Stimulated activated CD8-positive, alpha-beta memory T cell treated with anti-CD3 and anti-CD28 coated beads, Interleukin-7, amount 100 ng/mL, for 1 hour (primary cell): ENCODE measurements around the gene RPS6KA2.
"Not testable (repeated sequence)": the region's sequence is repeated elsewhere in the genome, so short reads cannot be mapped to it uniquely, and the experiment has no call there.

ENCODE experiments used
- DNase-seq, 2 donors: peaks; one replicate each; pipeline ENCODE4 v3.0.0-alpha.2; 2020; ENCODE audit warnings: low read depth in 2 of 2

Gene RPS6KA2

DNA sequence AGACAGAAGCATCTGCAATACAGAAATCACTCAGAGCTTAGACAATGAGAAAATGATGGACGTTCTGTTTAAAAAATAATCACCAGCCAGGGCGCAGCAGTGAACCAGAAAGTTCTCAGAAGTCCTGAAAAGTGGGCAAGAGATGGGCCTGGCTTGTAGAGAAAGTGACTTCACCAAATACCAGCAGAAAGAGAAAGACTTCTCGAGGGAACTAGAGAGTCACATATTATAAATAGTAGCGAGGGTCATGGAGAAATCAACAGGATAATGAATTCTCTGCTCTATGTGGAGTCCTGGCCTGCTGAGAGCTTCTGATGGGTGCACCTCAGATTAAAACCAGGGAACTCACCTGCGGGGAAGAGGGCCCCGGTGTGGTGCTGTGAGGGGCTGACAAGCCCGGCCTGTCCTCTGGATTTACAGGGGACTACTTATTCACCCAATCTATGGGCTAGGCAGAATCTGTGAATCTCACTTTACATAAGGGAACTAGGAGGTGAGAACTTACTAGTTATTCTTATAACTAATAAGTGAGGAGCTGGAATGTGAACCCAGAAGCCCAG, 35.0 kb downstream of the RPS6KA2 start:
- DNase-seq = no peak

DNA sequence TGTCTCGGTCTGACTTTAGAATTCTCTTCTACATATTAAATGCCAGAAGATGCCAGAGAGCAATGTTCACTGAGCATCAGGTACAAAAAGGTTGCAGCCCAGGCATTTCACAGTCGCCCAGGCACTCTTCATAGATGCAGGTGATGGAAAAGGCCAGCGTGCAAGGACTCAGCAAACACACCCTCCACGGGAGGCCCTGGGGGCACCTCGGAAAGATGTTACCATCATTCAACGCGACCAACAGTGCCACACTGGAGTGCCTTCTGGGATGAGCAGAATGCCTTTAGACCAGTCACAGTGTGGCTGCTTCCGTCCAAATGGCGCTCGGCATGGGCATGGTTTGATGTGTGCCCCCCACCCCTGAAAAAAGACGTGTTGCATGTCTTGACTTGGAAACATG, 36.0 kb downstream of the RPS6KA2 start:
- no peak for DNase-seq

DNA sequence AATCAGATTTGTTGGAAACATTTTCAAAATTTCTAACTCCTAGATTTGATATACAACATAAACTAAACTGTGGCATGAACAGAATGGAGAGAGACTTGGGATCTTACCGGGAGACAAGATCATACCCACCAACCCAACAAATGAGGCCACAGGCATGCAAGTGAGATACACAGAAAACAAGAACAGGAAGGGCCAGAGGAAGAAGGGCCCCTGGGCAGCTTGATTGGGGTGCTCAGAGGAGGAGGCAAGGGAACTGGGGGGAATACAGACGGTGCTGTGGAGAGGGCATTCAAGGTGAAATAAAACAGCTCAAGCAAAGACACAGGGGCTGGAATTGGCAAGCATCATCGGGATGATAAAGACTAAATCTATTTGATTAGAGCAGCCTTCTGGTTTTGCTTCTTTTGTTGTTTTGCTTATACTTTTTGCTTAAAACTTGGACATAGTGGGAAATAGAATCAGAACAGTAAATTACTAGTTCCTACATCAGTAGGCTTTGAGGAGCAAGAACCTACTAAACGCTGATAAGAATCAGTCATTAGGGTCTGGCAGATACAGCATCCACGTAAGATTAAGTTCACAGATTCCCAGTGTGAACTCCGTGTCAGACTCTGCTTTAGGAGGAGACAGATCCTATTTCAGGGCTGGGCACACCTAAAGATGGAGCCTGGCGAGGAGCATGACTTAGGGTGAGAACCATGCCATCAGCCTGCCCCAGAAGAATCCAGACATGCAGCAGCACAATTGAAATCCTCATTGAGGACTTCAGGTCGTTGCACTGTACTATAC, 37.1 kb downstream of the RPS6KA2 start:
- no peak for DNase-seq

DNA sequence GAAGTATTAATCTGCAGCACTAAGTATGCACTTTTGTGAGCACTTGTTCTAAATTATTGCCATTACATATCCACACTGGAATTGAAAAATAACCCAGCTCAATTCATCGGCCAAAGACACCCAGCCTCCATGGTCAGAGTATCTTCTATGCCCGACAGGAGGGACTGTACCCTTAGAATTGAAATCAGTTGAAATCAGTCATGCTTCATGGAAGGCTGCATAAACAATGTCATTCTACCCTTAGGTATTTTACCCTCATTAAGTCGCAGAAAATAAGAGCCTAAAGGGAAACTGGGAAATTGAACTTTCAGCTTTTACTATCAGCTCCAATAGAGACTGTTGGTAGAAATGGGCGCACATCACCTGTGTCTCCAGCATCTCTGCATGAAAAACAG, 37.7 kb downstream of the RPS6KA2 start:
- DNase-seq = no peak

DNA sequence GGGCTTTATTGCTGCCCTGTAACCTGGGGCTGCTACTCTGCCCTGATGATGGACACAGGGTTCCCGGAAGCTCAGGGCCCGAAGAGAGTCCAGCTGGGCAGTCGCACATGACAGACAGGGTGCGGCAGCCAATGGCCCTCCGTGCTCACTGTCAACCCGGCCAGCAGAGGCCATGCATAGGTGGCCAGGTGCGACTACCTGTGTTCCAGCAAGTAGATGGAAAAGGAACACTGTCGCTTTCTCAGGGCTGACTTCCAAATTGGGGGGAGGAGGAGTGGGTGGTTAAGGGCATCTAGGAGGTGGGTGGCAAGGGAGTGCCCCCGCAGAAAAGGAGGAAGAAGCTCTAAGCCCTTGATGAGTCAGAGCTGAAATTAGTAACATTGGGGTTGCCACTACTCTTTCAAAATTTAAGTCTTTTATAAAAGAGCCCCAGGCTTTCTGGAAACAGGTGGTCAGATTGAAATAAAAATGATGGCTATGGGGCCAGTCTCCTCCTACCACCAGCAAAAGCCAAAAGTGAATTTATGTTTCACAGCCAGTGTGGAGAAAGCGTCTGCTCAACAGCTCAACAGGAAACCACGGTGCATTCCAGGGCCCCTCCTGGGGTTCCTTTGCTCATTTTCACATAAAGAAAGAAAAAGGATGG, 38.2 kb downstream of the RPS6KA2 start:
- no peak for DNase-seq

DNA sequence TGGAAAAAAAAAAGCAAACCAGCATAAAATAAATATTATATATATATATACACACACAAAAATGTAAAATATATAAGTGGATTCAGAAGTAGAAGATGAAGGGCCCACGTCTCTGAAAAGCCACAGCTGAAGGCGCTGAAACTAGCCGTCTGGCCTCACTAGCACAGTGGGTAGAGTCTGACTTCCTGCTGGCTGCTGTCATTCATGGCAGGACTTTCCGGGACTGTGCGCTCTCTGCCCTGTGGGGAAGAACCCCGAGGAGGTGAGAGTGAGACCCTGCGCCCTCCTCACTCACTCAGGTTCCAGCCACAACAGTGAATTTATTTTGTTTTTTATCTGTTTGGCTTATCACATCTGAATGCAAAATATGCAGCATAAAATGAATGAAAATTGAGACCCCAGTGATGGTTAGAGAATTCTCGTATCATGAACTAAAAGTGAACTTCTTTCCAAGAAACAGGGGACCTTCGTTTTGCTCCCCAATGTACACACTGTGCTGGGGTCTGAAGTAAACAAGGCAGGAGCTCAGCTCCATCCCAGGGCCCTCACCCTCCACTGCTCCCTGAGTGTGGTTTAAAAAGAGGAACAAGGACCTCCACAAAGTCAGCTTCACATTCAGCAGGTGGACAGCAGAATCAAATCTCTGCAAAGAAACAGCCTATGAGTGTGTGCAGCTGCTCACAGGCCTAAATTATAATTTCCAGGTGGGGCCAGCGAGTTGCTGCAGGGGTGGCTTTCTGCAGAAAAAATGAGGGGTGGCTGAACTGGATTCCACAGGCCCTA, 39.2 kb downstream of the RPS6KA2 start:
- no peak for DNase-seq

DNA sequence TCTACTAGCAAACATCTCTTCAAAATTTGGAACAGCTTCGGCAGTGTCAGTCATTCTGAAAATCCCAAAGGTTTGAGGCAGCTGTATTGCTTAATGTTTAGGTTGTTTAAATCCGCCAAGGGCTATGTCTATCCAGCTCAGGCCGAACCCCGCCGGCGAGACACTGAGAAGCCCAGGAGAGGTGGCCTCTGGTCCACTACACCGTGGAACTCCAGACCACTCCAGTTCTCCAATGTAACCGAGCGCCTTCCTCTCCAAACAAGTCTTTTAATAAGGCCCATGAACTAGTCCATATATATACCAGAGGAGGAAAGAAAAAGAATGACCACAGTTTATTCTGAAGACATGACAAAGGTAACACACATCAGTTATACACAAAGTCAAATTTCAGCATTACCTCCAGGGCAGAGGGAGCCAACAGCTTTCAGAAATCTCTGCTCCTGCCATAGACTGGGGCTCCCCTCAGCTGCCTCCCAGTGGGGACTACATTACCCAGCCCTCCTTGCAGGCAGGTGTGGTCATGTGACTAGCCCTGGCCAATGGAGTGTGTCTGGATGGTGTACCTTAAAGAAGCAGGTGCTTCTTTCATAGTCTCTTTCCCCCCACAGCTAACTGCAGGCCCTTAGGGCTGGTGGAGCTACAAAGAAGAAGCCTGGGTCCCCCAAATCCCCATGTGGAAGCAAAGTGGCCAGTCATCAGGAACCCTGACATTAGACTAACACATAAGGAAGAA, 40.5 kb downstream of the RPS6KA2 start, which contains the start of gene RAMACL:
Gene RAMACL, minus strand, starts transcription at position 255 of the 733 bp plus-strand sequence. Its CDS starts 201 bp downstream, at position 54.
- no peak for DNase-seq

DNA sequence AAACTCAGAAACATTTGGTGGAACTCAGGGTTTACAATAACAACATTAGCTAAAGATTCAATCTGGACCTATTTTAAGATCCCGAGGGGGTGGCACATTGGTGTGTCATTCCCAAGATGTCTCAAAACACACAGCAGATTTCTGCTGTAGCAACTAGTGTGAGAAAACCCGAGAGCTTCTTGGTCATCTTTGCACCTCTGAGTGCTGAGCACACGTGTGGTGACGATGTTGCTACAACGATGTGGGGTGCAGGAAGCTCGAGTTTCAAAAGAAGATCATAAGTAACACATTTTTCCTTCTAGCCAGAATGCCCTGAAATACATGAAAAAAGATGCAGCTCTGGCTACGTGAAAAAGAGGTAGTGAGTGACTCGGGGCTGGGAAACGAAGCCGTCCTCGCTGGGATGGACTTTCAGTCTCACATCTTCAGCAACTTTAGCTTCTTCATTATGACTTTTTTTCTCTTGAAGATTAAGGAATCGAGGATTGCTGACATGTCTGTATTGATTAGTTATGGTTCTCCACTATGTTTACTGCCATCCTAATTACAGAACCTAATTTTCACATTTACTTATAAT, 42.1 kb downstream of the RPS6KA2 start:
- no peak for DNase-seq

DNA sequence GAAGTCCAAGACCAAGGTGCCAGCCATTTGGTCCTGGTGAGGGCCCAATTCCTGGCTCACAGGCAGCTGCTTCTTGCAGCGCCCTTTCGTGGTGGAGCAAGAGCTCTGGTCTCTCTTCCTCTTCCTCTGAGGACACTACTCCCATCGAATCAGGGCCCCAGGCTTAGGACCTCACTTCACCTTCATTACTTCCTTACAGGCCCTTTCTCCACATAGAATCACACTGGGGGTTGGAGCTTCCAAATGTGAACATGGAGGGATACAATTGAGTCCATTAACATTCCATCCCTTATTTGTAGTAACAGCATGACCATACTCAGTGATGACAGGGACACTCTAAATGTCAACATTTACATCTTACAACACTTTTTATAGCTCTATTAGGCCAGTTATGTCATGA, 42.9 kb downstream of the RPS6KA2 start:
- DNase-seq = no peak

DNA sequence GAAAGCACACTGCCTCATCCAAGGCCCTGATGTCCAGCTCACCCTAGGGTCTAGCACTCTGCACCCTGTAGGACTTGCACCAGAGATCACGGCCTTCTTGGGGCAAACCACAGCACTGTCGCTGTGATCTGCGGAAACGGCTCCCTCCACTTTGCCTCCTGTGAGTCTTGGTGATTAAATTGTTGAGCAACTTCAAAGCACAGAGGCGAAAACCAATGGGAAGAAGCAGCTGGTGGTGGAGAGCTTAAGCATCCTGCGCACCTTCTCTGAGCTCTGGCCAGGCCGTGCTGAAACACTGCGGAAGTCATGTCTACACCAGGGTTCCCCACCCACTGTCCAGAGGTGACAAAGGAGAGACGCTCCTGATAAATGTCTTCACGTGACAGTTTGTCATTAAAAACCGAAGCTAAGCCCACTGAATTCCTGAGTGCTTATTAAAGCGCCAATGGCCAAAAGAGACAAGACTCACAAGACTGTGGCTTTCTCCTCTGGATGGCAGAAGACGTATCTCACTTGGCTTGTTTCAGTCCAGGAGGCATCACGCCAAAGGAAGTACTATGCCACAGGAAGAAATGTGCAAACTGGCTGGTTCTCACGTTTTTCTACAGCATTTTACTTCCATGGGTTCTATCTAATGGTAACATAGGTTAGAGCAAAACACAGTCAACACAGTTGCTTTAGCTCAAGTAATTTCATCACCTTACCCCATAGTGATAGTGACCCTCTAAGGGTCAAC, 43.7 kb downstream of the RPS6KA2 start:
- DNase-seq = no peak

DNA sequence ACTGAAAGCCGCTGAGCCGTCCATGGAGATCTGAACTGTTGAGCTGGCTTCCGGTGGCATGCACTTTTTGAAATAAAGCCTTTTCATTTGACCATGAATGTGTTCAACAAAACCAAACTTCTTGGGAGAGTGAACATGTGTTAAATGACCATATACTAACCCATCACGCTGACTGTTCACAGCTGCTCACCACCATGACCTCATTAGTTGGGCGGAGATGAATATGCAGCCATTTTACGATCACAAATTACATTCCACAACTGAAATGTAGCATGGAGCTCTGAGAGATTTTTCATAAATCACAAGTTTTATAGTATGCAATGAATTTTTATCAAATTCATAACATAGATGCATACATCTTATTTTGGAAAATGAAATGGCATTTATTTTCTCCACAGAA, 44.8 kb downstream of the RPS6KA2 start:
- DNase-seq = no peak

DNA sequence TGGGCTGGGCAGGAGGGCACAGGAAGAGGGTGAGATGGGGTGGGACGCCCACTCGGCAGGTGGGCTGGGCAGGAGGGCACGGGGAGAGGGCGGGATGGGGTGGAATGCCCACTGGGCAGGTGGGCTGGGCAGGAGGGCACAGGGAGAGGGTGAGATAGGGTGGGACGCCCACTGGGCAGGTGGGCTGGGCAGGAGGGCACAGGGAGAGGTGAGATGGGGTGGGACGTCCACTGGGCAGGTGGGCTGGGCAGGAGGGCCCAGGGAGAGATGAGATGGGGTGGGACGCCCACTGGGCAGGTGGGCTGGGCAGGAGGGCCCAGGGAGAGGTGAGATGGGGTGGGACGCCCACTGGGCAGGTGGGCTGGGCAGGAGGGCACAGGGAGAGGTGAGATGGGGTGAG, 45.2 kb downstream of the RPS6KA2 start:
- DNase-seq = not testable (repeated sequence)

DNA sequence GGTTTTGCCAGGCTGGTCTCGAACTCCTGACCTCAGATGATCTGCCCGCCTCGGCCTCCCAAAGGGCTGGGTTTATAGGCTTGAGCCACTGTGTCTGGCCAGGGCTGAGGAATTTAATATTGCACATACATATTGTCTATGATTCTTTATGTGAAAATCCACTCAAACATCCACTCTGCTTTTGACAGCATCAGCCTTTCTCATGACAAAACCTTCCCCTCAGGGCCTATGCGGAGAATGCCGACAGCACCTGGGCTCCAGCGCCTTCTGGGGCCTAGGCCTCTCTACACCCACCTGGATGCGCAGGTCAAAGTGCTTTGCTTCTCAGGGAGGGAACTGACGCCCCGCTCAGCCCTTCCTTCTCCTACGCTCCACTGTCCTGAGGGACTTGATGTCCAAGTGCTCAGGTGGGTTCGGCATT, 46.0 kb downstream of the RPS6KA2 start:
- no peak for DNase-seq

DNA sequence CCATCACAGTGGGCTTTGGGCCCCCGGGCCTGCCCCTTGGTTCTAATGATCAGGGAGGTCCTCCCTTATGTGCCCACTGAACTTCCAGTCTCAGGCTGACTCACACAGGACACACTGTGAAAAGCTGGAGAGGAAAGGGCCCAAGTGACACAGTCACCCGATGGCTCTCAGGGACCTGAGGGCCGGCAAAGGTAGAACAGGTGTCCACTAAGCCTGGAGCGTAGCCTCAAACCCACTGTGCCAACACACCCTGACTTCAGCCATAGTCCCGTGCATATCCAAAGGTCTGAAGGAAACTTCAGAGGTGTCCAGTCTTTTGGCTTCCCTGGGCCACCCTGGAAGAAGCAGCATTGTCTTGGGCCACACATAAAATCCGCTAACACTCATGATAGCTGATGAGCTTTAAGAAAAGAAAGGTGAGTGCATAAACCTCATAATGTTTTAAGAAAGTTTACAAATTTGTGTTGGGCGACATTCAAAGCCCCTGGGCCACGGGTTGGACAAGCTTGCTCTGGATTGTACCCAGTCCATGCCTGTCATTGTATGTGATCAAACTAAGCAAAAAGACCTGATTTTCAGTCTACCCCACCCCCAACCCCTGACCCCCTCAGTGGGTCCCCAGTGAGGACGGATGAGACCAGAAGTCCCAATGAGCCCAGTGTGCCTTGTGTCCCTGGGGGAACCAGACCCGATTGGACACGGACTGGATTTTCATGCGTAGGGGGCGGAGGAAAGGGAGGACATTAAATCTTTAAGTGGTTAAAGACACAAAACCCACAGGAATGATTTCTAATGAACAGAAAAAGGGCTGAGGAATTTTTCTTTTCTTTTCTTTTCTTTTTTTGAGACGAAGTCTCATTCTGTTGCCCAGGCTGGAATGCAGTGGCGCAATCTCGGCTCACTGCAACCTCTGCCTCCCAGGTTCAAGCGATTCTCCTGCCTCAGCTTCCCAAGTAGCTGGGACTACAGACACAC, 46.7 kb downstream of the RPS6KA2 start:
- DNase-seq = no peak

DNA sequence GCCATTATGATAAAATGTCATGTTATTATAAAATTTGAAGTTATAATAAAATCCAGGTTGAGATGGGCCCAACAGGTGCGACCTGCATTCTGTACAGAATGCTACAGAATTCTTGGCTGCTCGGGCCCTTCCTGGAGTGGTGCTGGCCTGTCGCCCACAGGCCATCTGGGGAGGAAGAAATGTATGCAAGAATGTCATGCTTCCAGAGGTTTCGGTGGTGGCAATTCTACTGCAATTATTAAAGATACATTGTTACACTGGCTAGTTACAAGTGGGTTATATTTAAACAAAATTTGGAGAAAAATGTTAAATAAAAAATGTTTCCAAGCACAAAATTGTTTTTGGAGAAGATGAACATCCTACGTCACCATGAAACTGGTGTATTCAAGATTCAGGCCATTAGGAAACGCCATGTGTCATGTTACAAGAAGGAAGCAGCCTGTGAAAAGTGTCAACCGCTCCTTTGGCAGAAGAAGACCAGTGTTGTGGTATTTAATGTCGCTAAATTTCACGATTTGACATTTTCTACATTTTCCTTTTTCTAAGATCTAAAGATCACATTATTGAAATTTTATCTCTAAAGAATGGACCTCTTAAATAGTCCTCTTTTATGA, 47.7 kb downstream of the RPS6KA2 start:
- no peak for DNase-seq

DNA sequence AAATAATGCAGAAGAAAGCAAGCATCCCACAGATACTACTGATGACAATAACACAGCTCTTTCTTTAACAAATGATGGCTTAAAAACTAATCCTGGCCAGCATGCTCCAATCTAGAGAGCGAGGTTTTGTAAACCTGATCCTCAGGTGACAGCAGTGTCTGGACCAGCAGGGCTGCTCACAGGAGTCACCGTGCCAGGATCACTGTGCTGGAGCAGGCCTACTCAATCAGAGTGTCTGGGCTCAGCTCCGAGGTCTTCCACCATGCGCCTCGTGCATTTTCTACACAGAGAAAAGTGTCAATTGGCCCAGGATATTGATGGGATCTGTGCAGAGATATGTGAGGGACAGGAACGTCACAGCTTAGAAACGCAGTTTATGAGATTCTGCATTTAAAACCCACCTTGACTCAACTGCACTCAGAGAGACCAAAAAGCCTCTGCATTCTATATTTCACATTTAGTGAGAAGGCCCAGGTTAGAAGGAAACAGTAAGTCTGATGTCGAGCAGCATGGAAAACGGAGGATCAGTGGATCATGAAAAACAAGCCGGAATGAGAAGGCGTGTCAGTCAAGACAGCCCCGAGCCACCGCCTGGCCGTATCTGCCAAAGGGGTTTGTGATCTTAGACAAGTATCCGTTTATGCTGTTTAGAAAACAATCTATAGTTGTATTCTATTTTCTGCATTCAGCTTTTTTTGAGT, 48.4 kb downstream of the RPS6KA2 start:
- DNase-seq = no peak

DNA sequence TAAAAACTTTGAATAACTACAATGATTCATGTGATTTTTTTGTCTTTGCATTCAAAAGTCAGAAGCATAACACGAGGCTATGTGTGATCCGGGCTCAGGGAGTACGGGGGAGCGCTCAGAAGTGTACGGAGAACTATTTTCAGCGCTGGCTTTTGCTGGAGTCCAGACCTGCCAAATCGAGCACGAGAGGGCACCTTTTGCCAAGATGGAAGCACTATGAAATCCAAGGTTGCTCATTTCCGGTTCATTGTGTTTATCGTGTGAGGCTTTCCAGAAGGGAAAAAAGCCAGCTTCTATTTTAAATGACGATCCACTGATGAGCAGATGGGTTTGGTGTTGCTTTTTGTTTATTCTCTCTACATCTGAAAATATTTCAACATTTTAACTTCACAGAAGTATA, 51.8 kb downstream of the RPS6KA2 start:
- no peak for DNase-seq

DNA sequence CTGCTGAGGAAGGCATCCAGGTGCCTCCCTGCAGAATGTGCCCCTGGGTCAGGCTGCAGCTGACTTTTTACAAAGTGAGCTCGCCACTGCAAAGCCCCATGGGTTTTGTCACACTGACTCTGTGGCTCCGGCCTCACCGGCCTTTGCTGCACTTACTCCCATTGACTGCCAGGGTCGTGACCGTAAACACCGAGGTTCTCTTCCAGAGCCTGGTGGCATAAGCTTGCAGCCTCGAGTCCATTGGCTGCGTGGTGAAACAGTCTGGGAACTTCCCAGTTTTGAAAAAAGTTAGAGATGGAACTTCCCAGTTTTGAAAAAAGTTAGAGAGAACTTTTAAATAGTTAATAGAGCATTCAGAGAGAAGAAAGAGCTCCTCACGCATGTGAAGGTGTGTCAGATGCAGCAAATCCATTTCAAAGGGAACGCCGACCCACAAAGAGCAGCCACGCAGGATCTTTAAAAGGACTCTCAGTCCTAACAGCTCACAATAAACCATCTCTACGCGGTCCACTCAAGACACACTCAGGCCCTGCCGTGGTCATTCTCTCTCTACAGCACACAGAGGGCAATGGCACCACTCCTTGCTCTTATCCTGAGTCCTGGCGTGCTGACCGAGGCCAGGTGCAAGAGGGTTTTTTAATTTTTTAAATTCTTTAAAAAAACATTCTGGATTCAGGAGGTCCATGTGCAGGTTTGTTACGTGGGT, 53.4 kb downstream of the RPS6KA2 start:
- DNase-seq = no peak
